H1 (cell line): ENCODE data around the gene HS1BP3. TPM values are rescaled to one million over a fixed set of nuclear protein-coding genes. Genes with fewer than 3 reads are reported as not detected.

Experiments used
- CTCF ChIA-PET: fragments of 300-600 bp; sonication (Branson Sonifier 250); formaldehyde crosslinking; loops from one replicate; lab custom pipeline; 2021; ENCODE audit not compliant: partially characterized antibody; lab: Charles Lee
- POLR2A ChIA-PET: fragments of 300-600 bp; sonication (Branson Sonifier 250); formaldehyde crosslinking; loops from one replicate; lab custom pipeline; 2021; ENCODE audit warnings: inconsistent platforms; ENCODE audit not compliant: partially characterized antibody; lab: Charles Lee
- DNase-seq, 2 experiments: peaks; one replicate each; pipeline versions ENCODE4 v3.0.0 to v3.0.0-alpha.2; 2010 to 2022; ENCODE audit warnings: low spot score in 2 of 2, low read depth in 1 of 2, mixed read lengths in 1 of 2
- FAIRE-seq: peaks from 2 replicates; lab custom pipeline; 2011; peaks lifted over from hg19 to GRCh38; lab: Jason Lieb, UNC
- H2AFZ ChIP-seq: 2 replicates; pipeline ENCODE4 v1.8.1; 2012; ENCODE audit warnings: low read length, inconsistent platforms
- H2AK5ac ChIP-seq: 2 replicates; pipeline ENCODE4 v1.6.1; 2013; ENCODE audit warnings: low read depth, low read length
- H2BK120ac ChIP-seq: replicated peaks from 2 replicates; pipeline ENCODE3; 2013; ENCODE audit warnings: low read depth, low read length, inconsistent platforms
- H2BK12ac ChIP-seq: 2 replicates; pipeline ENCODE4 v1.6.1; 2013; ENCODE audit warnings: low read depth, low read length
- H2BK15ac ChIP-seq: 2 replicates; pipeline ENCODE4 v1.6.1; 2013; ENCODE audit warnings: low read length
- H2BK20ac ChIP-seq: 2 replicates; pipeline ENCODE4 v1.6.1; 2013; ENCODE audit warnings: low read length
- H2BK5ac ChIP-seq: 2 replicates; pipeline ENCODE4 v1.6.1; 2013; ENCODE audit warnings: low read depth, low read length
- H3K14ac ChIP-seq: 2 replicates; pipeline ENCODE4 v1.6.1; 2013; ENCODE audit warnings: inconsistent platforms; ENCODE audit not compliant: insufficient read length
- H3K18ac ChIP-seq: 2 replicates; pipeline ENCODE4 v1.6.1; 2013; ENCODE audit warnings: low read length; ENCODE audit errors: extremely low read depth
- H3K23ac ChIP-seq: 2 replicates; pipeline ENCODE4 v1.6.1; 2013; ENCODE audit warnings: inconsistent platforms; ENCODE audit not compliant: insufficient read length
- H3K23me2 ChIP-seq: 2 replicates; pipeline ENCODE4 v1.6.1; 2013; ENCODE audit warnings: low read depth, low read length
- H3K27ac ChIP-seq: 2 replicates; pipeline ENCODE4 v1.6.1; 2011; ENCODE audit warnings: low read depth, low read length, inconsistent platforms
- H3K27me3 ChIP-seq, 4 experiments: replicated peaks in 1 of 4; 1 replicate in 1 of 4; 2 replicates in 3 of 4; pipeline versions ENCODE4 v1.6.1 to v1.8.1; 2011 to 2013; ENCODE audit warnings: low read length in 3 of 4, mild to moderate bottlenecking in 3 of 4, inconsistent platforms in 2 of 4, mixed read lengths in 2 of 4, moderate library complexity in 1 of 4; ENCODE audit not compliant: control insufficient read depth in 3 of 4, insufficient read depth in 3 of 4; ENCODE audit errors: extremely low read depth in 1 of 4
- H3K36me3 ChIP-seq, 4 experiments: 2 replicates each; pipeline versions ENCODE4 v1.6.1 to v1.8.1; 2011 to 2013; ENCODE audit warnings: mild to moderate bottlenecking in 4 of 4, low read length in 3 of 4, moderate library complexity in 2 of 4, control low read depth in 1 of 4, inconsistent platforms in 1 of 4; ENCODE audit not compliant: insufficient read depth in 4 of 4, control insufficient read depth in 2 of 4
- H3K4ac ChIP-seq: replicated peaks from 2 replicates; pipeline ENCODE3; 2013; ENCODE audit warnings: low read length, low read depth, mixed read lengths, inconsistent platforms; ENCODE audit not compliant: insufficient read length
- H3K4me1 ChIP-seq, 4 experiments: replicated peaks in 1 of 4; 1 replicate in 1 of 4; 2 replicates in 3 of 4; pipeline versions ENCODE4 v1.6.1 to v1.8.1; 2011 to 2013; ENCODE audit warnings: low read length in 3 of 4, inconsistent platforms in 2 of 4, mixed read lengths in 1 of 4; ENCODE audit not compliant: insufficient read depth in 4 of 4, control insufficient read depth in 3 of 4
- H3K4me2 ChIP-seq, 2 experiments: 2 replicates each; pipeline versions ENCODE4 v1.6.1 to v1.8.1; 2011 to 2013; ENCODE audit warnings: low read depth in 2 of 2, low read length in 2 of 2, control low read depth in 1 of 2, inconsistent platforms in 1 of 2, mild to moderate bottlenecking in 1 of 2; ENCODE audit not compliant: insufficient read depth in 1 of 2
- H3K4me3 ChIP-seq, 4 experiments: fragments of 200-600, 300-600 bp in 1 of 4; sonication (generic), shearing (Covaris generic), sonication (Bioruptor Twin) in 1 of 4; 2 replicates each; pipeline versions ENCODE4 v1.5.1 to v1.8.1; 2011 to 2016; ENCODE audit warnings: low read length in 4 of 4, low read depth in 3 of 4, control low read depth in 2 of 4, inconsistent platforms in 2 of 4, mild to moderate bottlenecking in 2 of 4, mixed read lengths in 1 of 4, moderate library complexity in 1 of 4; ENCODE audit not compliant: insufficient read depth in 2 of 4; ENCODE audit errors: extremely low read depth in 1 of 4
- H3K56ac ChIP-seq: replicated peaks from 2 replicates; pipeline ENCODE3; 2013; ENCODE audit warnings: low read depth, mild to moderate bottlenecking, mixed read lengths, low read length, inconsistent platforms; ENCODE audit not compliant: insufficient read length
- H3K79me1 ChIP-seq: 2 replicates; pipeline ENCODE4 v1.6.1; 2013; ENCODE audit warnings: low read depth, low read length, control low read depth
- H3K79me2 ChIP-seq, 2 experiments: 2 replicates each; pipeline versions ENCODE4 v1.6.1 to v1.8.1; 2012 to 2013; ENCODE audit warnings: low read length in 2 of 2, mild to moderate bottlenecking in 2 of 2, inconsistent platforms in 1 of 2; ENCODE audit not compliant: insufficient read depth in 2 of 2, control insufficient read depth in 1 of 2
- H3K9ac ChIP-seq, 4 experiments: replicated peaks in 1 of 4; 1 replicate in 1 of 4; 2 replicates in 3 of 4; pipeline versions ENCODE4 v1.6.1 to v1.8.1; 2011 to 2013; ENCODE audit warnings: low read depth in 3 of 4, low read length in 3 of 4, control low read depth in 2 of 4, mild to moderate bottlenecking in 2 of 4, moderate library complexity in 2 of 4, inconsistent platforms in 1 of 4; ENCODE audit errors: extremely low read depth in 1 of 4
- H3K9me3 ChIP-seq, 2 experiments: 2 replicates each; pipeline versions ENCODE4 v1.6.1 to v1.8.1; 2012 to 2013; ENCODE audit warnings: mild to moderate bottlenecking in 2 of 2, moderate library complexity in 2 of 2, control low read depth in 1 of 2, inconsistent platforms in 1 of 2, low read depth in 1 of 2, low read length in 1 of 2, mixed read lengths in 1 of 2; ENCODE audit not compliant: insufficient read depth in 2 of 2
- H4K20me1 ChIP-seq, 2 experiments: replicated peaks in 1 of 2; 2 replicates each; pipeline versions ENCODE3 to v1.8.1; 2011 to 2013; ENCODE audit warnings: inconsistent platforms in 2 of 2, low read length in 2 of 2, mild to moderate bottlenecking in 1 of 2; ENCODE audit not compliant: insufficient read depth in 2 of 2, control insufficient read depth in 1 of 2
- H4K5ac ChIP-seq: 2 replicates; pipeline ENCODE4 v1.6.1; 2013; ENCODE audit warnings: low read length, low read depth, mixed read lengths, inconsistent platforms; ENCODE audit not compliant: insufficient read length
- H4K8ac ChIP-seq: 2 replicates; pipeline ENCODE4 v1.8.0; 2013; ENCODE audit warnings: mild to moderate bottlenecking, moderate library complexity, low read length, inconsistent platforms; ENCODE audit not compliant: insufficient read depth; ENCODE audit errors: extremely low read depth
- H4K91ac ChIP-seq: replicated peaks from 2 replicates; pipeline ENCODE3; 2013; ENCODE audit warnings: low read length, mixed read lengths, inconsistent platforms; ENCODE audit not compliant: insufficient read length
- BACH1 ChIP-seq: IDR thresholded peaks from 2 replicates; pipeline ENCODE4 v1.6.1; 2012; ENCODE audit warnings: low read length, improper control_type of control experiment
- GABPA ChIP-seq: IDR thresholded peaks from 2 replicates; pipeline ENCODE4 v1.6.1; 2011; ENCODE audit warnings: mild to moderate bottlenecking, low read length, moderate library complexity, borderline replicate concordance; ENCODE audit not compliant: insufficient read depth
- GTF2F1 ChIP-seq: IDR thresholded peaks from 2 replicates; pipeline ENCODE4 v1.6.1; 2012; ENCODE audit warnings: low read depth, low read length, improper control_type of control experiment, borderline replicate concordance
- HDAC2 ChIP-seq, 2 experiments: fragments of 300-600 bp in 1 of 2; sonication (generic) in 1 of 2; IDR thresholded peaks; 2 replicates each; pipeline ENCODE4 v1.6.1; 2011 to 2012; ENCODE audit warnings: low read depth in 2 of 2, low read length in 2 of 2, mild to moderate bottlenecking in 2 of 2, moderate library complexity in 2 of 2, borderline replicate concordance in 1 of 2, inconsistent platforms in 1 of 2
- HDAC6 ChIP-seq: IDR thresholded peaks from one replicate; pipeline ENCODE4 v1.7.1; 2012; ENCODE audit warnings: low read depth, mild to moderate bottlenecking, inconsistent platforms, low read length, moderate library complexity
- NRF1 ChIP-seq: IDR thresholded peaks from 2 replicates; pipeline ENCODE4 v1.6.1; 2011; ENCODE audit warnings: mild to moderate bottlenecking, low read depth, low read length, improper control_type of control experiment
- PHF8 ChIP-seq: fragments of 200-600 bp; sonication (generic); conservative IDR thresholded peaks from 2 replicates; pipeline ENCODE4 v1.7.1; 2012; ENCODE audit warnings: low read depth, mild to moderate bottlenecking, inconsistent platforms, low read length, moderate library complexity
- SIN3A ChIP-seq, 2 experiments: IDR thresholded peaks in 1 of 2; conservative IDR thresholded peaks in 1 of 2; 2 replicates each; pipeline ENCODE4 v1.6.1; 2011 to 2012; ENCODE audit warnings: low read length in 2 of 2, improper control_type of control experiment in 1 of 2, low read depth in 1 of 2, mild to moderate bottlenecking in 1 of 2
- TBP ChIP-seq: IDR thresholded peaks from 2 replicates; pipeline ENCODE4 v1.6.1; 2011; ENCODE audit warnings: low read depth, low read length, improper control_type of control experiment
- TEAD4 ChIP-seq: IDR thresholded peaks from 2 replicates; pipeline ENCODE4 v1.6.1; 2012; ENCODE audit warnings: low read depth, low read length, inconsistent platforms, mixed read lengths
- WGBS, 2 experiments: shearing (Covaris generic) in 1 of 2; methylation state at CpG; one replicate each; pipeline versions ENCODE4 v1.1.6 to v1.1.7; 2013 to 2015; ENCODE audit warnings: low lambda C conversion rate in 2 of 2, mixed read lengths in 2 of 2, inconsistent platforms in 1 of 2, low coverage in 1 of 2, missing lambda C conversion rate in 1 of 2; ENCODE audit not compliant: insufficient replicate concordance in 2 of 2, insufficient coverage in 1 of 2, insufficient read length in 1 of 2; ENCODE audit errors: extremely low coverage in 1 of 2, missing lambda C conversion rate in 1 of 2; 5-methylcytosine and 5-hydroxymethylcytosine counted together
- polyA plus RNA-seq, 7 experiments: library from polyadenylated mRNA; depleted of rRNA in 3 of 7; stranded (reverse) in 5 of 7; unstranded in 2 of 7; fragments of >200 nt in 5 of 7; fragments of 200-250 nt in 2 of 7; gene quantifications; 1 replicate in 5 of 7; 2 replicates in 1 of 7; 4 replicates in 1 of 7; pipeline versions ENCODE4 v1.2.1 to v1.2.3, GENCODE V29; 2011 to 2013; ENCODE audit warnings: missing spikeins in 2 of 7, mixed read lengths in 2 of 7
- total RNA-seq: library from RNA; stranded (reverse); fragmentation: NEBNext Ultra II Directional; extraction: Animal tissue kit (Norgen Biotek cat#: 25700); gene quantifications from 2 replicates; pipeline ENCODE4 v1.2.1, GENCODE V29; 2021

HS1BP3 gene
- total and polyA plus RNA-seq, 2 of the 8 experiments (the other 6 are each of a cell fraction or from before 2014, with no cell fraction given): 11.1 to 11.3 TPM

DNA sequence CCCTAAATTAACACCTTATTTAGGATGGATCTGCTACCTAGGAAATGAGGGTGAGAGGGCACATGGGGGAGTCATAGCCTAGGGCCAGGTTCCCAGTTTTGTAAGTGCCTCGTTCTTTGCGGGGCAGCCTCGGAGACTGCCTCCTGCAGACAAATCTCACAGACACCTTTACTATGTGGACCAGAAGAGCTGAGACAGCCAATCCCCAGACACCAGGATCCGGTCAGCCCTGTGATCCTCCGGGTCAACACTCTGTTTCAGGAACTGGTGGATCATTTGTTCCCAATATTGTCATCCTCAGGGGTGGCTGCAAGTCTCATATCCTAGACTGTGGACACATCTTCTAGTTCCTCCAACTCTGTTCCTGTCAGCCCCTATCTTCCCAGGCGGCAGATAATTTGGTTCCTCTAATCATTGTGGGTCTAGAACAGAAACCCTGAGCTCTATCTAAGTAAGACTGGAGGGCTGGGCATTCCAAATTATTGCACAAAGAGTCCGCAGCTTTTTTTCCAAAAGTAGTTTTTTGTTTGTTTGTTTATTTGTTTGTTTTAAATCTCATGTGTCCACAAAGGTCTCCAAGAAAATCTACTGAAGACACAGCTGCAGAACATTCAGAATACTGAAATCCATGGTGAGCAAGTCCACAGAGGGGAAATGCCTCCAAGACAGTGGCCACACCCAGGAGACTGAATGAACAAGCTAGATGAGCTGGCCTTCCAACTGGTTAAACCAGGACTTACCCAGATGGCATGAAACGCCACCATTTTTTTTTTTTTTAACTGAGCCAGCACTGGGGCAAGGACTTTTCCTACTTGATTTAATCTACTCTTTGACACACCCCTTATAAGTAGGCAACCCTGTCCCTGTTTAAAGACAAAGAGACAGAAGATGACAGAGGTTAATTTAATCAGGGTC, 9.9 kb upstream of the HS1BP3 start:
- peaks cover 33 to 44% (median 42%) of the 10 kb centered on the region in 4 experiments for H3K27me3 ChIP-seq
- H3K18ac ChIP-seq: no peak overlapping the region
- H2BK5ac ChIP-seq: no peak overlapping the region
- WGBS, 2 experiments: 80% methylated on average over 8 of the region's 8 CpGs; no CpG with 5 or more reads in 1 of the 2 experiments
- no peak overlapping the region for H3K4me3 ChIP-seq
- H3K79me2 ChIP-seq: no peaks in the 10 kb centered on the region
- H4K20me1 ChIP-seq: peaks cover 2 to 11% of the 10 kb centered on the region in 2 experiments
- H3K4me2 ChIP-seq: no peak overlapping the region
- H3K36me3 ChIP-seq: no peaks in the 10 kb centered on the region
- no peaks in the 10 kb centered on the region for H3K9me3 ChIP-seq
- no peak overlapping the region for H2BK15ac ChIP-seq
- peaks cover 3 to 11% (median 7%) of the 10 kb centered on the region in 4 experiments for H3K4me1 ChIP-seq
- no peaks in the 10 kb centered on the region for H3K79me1 ChIP-seq
- H3K14ac ChIP-seq: no peak overlapping the region
- H2AFZ ChIP-seq: no peak overlapping the region
- no peak overlapping the region for H4K8ac ChIP-seq
- FAIRE-seq: no peak
- CTCF ChIA-PET: interaction anchor here (0.6 to 8.9 kb wide), 81 partner anchors 8 to 1953 kb away, joined by 3 to 266 read pairs (median 4); partner anchors contain the start of genes HS1BP3 and RHOB
- H2BK20ac ChIP-seq: no peak overlapping the region
- no peak overlapping the region for H3K9ac ChIP-seq
- no peak overlapping the region for H3K4ac ChIP-seq
- POLR2A ChIA-PET: interaction anchor here (0.7 to 1.7 kb wide), 3 partner anchors 9 to 162 kb away, joined by 3 to 12 read pairs (median 3); partner anchors contain the start of genes HS1BP3 and LDAH
- H2BK120ac ChIP-seq: no peak overlapping the region
- peaks cover 3% of the 10 kb centered on the region; the same call in 1 of the 2 replicates for H3K23me2 ChIP-seq
- no peak overlapping the region for H2BK12ac ChIP-seq
- no peak overlapping the region for H3K56ac ChIP-seq
- H4K5ac ChIP-seq: no peak overlapping the region
- H3K23ac ChIP-seq: no peak overlapping the region
- no peak overlapping the region for H4K91ac ChIP-seq
- TF ChIP-seq HDAC6: no peak
- TF ChIP-seq SIN3A (conservative IDR thresholded peaks at IDR 0.05 in 1 of 2, IDR thresholded peaks at IDR 0.05 in 1 of 2; ENCODE audit: low read depth in 1 of 2, low read length in 2 of 2): no peak
- TF ChIP-seq NRF1: no peak
- no peak for TF ChIP-seq TBP
- no peak for TF ChIP-seq GTF2F1
- TF ChIP-seq PHF8: no peak
- no peak for TF ChIP-seq HDAC2 (IDR thresholded peaks at IDR 0.05; ENCODE audit: borderline replicate concordance in 1 of 2, low read depth in 2 of 2, low read length in 2 of 2)
- no peak for TF ChIP-seq GABPA
- no peak for TF ChIP-seq BACH1
- TF ChIP-seq TEAD4: no peak
- TF ChIP-seq, all 59 proteins: peak for 0
- H3K27ac ChIP-seq: no peak overlapping the region
- H2AK5ac ChIP-seq: no peak overlapping the region
- no peak for DNase-seq
